Kidney (tissue), 14 donors: ENCODE measurements around the gene CBLB. TPM values are rescaled to one million over a fixed set of nuclear protein-coding genes. Genes with fewer than 3 reads are reported as not detected.

Experiments used
- DNase-seq, 5 donors: peaks; one replicate each; pipeline ENCODE4 v3.0.0-alpha.2; 2013 to 2020
- FAIRE-seq: peaks from 2 replicates; lab custom pipeline; 2012; peaks lifted over from hg19 to GRCh38; lab: Jason Lieb, UNC
- H3K27ac ChIP-seq, 2 donors: one replicate each; pipeline ENCODE4 v1.7.0; 2013; ENCODE audit warnings: low read depth in 2 of 2, low read length in 2 of 2, inconsistent platforms in 1 of 2
- H3K27me3 ChIP-seq: one replicate; pipeline ENCODE4 v1.7.1; 2013; ENCODE audit warnings: low read length, inconsistent platforms; ENCODE audit not compliant: control insufficient read depth, insufficient read depth
- H3K36me3 ChIP-seq, 3 donors: one replicate each; pipeline versions ENCODE4 v1.7.0 to v1.7.1; 2013; ENCODE audit warnings: low read length in 3 of 3, control low read depth in 1 of 3, inconsistent platforms in 1 of 3; ENCODE audit not compliant: insufficient read depth in 3 of 3, control insufficient read depth in 2 of 3
- H3K4me1 ChIP-seq, 3 donors: one replicate each; pipeline versions ENCODE4 v1.7.0 to v1.7.1; 2013; ENCODE audit warnings: low read length in 3 of 3, inconsistent platforms in 1 of 3, low read depth in 1 of 3; ENCODE audit not compliant: control insufficient read depth in 2 of 3, insufficient read depth in 2 of 3
- H3K4me3 ChIP-seq, 3 donors: one replicate each; pipeline versions ENCODE4 v1.7.0 to v1.8.1; 2013; ENCODE audit warnings: low read length in 3 of 3, control low read depth in 1 of 3, inconsistent platforms in 1 of 3
- H3K9ac ChIP-seq, 3 donors: one replicate each; pipeline versions ENCODE4 v1.7.0 to v1.7.1; 2013; ENCODE audit warnings: low read length in 3 of 3, control low read depth in 1 of 3, inconsistent platforms in 1 of 3
- H3K9me3 ChIP-seq, 3 donors: one replicate each; pipeline versions ENCODE4 v1.7.0 to v1.7.1; 2013; ENCODE audit warnings: low read length in 3 of 3, control low read depth in 1 of 3, inconsistent platforms in 1 of 3; ENCODE audit not compliant: control insufficient read depth in 2 of 3, insufficient read depth in 1 of 3
- CTCF ChIP-seq: IDR thresholded peaks from 3 replicates; pipeline ENCODE4 v1.5.1; 2012; ENCODE audit warnings: mild to moderate bottlenecking, moderate library complexity, borderline replicate concordance; ENCODE audit not compliant: insufficient read depth; ENCODE audit errors: extremely low read depth
- intact Hi-C: fragments of 100-400 bp; cut with DNase I; formaldehyde crosslinking; loops from one replicate; pipeline ENCODE4 v1.11.1; 2022
- polyA plus RNA-seq: library from polyadenylated mRNA; stranded (reverse); fragments of 350-450 nt; fragmentation: Illumina TruSeq; extraction: RNeasy Lipid Tissue Mini Kit (QIAGEN cat#74804); gene quantifications from one replicate; pipeline ENCODE4 v1.2.3, GENCODE V29; 2014; ENCODE audit warnings: low read depth, low replicate concordance; ENCODE audit not compliant: insufficient read depth
- total RNA-seq: library from RNA; stranded (reverse); fragmentation: NEBNext Ultra II Directional; extraction: Animal tissue kit (Norgen Biotek cat#: 25700); gene quantifications from one replicate; pipeline ENCODE4 v1.2.1, GENCODE V29; 2021
- donor health status: control.
- donor health status: control.
- donor health status: control.
- donor health status: control.
- donor health status: control.
- donor health status: DM: yes; HTN: yes; CAD: no.
- donor health status: Normal renal cell carcinoma (clear cell type).

Gene CBLB
- total and polyA plus RNA-seq, 2 donors from 2014 or later: 7.7 to 48.4 TPM

GRCh38 chr3:105676621-105677300, 192.1 kb downstream of the CBLB start:
- H3K36me3 ChIP-seq: peaks cover 8 to 12% (median 9%) of the 10 kb centered on the region in 3 donors
- DNase-seq: no peak
- intact Hi-C loops: no loop called here

GRCh38 chr3:105674437-105675065, 194.3 kb downstream of the CBLB start:
- no peak for FAIRE-seq
- no peak overlapping the region for H3K27ac ChIP-seq
- H3K9me3 ChIP-seq: no peaks in the 10 kb centered on the region
- no peak overlapping the region for H3K4me3 ChIP-seq
- H3K36me3 ChIP-seq: peaks cover 6 to 11% (median 7%) of the 10 kb centered on the region in 3 donors
- H3K27me3 ChIP-seq: no peaks in the 10 kb centered on the region
- TF ChIP-seq CTCF: no peak
- peaks cover 0 to 2% (median 0%) of the 10 kb centered on the region in 3 donors for H3K4me1 ChIP-seq
- no peak for DNase-seq
- no peak overlapping the region for H3K9ac ChIP-seq
- intact Hi-C loops: no loop called here

More at GRCh38 chr3:105676621-105677300, 192.1 kb downstream of the CBLB start:
- Histone ChIP-seq H3K27ac (no peak overlapping the region), H3K27me3 (no peaks in the 10 kb centered on the region), H3K4me3 (no peak overlapping the region), H3K9ac (no peak overlapping the region), H3K4me1 (peaks cover 0 to 2% (median 0%) of the 10 kb centered on the region in 3 donors), H3K9me3 (no peaks in the 10 kb centered on the region)
- no peak for FAIRE-seq
- no peak for TF ChIP-seq CTCF

GRCh38 chr3:105672996-105673395, 195.8 kb downstream of the CBLB start:
- Histone ChIP-seq H3K4me3 (no peak overlapping the region), H3K4me1 (peaks cover 0 to 2% (median 0%) of the 10 kb centered on the region in 3 donors), H3K27me3 (no peaks in the 10 kb centered on the region), H3K9me3 (no peaks in the 10 kb centered on the region), H3K36me3 (peaks cover 7 to 13% (median 11%) of the 10 kb centered on the region in 3 donors), H3K27ac (no peak overlapping the region), H3K9ac (no peak overlapping the region)
- DNase-seq (no peak), FAIRE-seq (no peak)
- intact Hi-C loops: no loop called here
- TF ChIP-seq CTCF: no peak
